ENCODE results near the gene DOCK1.

Gene DOCK1

DNA sequence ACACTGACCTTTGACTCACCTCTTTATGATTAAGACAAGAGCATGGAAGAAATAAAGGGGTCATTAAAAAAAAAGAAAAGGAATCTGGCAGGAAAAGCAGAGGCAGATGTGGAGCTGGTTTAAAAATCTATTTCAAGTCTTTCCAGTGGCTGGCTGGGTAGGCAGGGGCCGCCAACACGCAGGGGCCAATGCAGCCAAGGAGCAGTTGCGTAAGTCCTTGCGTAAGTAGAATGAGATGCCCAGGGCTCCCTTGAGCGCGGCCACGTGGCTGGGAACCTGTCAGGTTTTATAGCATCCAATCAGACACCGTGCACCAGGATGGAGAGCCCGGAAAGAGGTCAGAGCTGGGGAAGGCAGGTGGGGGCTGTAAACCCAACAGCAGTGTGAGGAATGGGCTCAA lies 414.9 kb downstream of the DOCK1 start:
- DNase-seq (ENCODE audit: insufficient read length, low spot score): no peak
- FAIRE-seq: no peak

DNA sequence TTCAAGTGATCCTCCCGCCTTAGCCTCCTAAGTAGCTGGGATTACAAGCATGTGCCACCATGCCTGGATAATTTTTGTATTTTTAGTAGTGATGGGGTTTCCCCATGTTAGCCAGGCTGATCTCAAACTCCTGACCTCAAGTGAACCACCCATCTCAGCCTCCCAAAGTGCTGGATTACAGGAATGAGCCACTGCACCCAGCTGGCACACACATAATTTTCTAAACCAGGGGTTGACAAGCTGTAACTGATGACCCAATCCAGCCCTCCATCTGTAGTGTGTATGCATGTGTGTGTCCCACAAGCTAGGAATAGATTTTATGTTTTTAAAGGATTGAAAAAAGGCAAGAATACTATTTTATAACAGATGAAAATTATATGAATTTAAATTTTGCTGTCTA lies 417.1 kb downstream of the DOCK1 start:
- no peak for FAIRE-seq
- DNase-seq (ENCODE audit: insufficient read length, low spot score): no peak

GRCh38 chr10:127325506-127325905 lies 420.3 kb downstream of the DOCK1 start:
- no peak for DNase-seq (ENCODE audit: insufficient read length, low spot score)
- FAIRE-seq: no peak

- no peak for FAIRE-seq
- no peak for DNase-seq (ENCODE audit: insufficient read length, low spot score)
Observed at GRCh38 chr10:127326883-127327282, 421.7 kb downstream of the DOCK1 start.

GRCh38 chr10:127331696-127332095 lies 426.5 kb downstream of the DOCK1 start:
- DNase-seq (ENCODE audit: insufficient read length, low spot score): no peak
- FAIRE-seq: no peak

DNA sequence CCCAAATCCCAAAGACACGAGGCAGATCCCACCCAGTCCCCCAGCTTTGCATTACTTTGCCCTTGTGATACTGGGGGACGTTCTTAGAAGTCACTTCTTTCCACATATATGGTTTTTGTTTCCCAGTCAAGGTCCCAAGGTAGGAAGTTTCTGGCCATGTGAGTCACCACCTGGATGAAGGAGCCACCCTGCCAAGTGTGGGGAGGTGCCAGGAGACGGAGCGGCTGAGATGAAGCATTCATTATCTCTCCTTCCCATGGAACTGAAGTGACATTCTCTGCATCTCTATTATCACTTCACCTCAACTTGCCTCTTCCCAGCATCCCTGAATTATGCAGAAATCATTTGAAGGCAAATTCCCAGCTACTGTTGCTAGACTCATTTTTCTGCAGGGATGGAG lies 427.4 kb downstream of the DOCK1 start:
- no peak for DNase-seq (ENCODE audit: insufficient read length, low spot score)
- FAIRE-seq: no peak

DNA sequence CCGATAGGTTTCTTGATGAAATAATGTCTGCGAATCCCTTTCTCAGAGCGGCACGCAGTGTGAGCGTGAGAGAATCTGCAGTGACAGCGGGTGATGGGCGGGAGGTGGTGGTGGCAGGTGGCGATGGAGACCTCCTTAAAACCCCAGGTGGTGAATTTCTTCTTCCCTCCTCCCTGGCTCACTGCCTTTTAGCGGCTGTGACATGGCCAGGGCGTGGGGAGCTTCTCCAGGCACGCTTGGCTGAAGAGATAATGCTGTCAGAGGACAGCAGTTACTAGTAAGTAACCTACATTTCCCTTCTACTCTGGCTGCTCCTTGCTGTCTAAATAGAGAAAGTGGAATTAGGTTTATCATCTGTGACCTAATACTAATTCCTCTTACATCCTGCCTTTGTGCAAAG lies 432.6 kb downstream of the DOCK1 start:
- DNase-seq (ENCODE audit: insufficient read length, low spot score) (no peak), FAIRE-seq (no peak)

GRCh38 chr10:127338399-127339110 lies 433.3 kb downstream of the DOCK1 start:
- no peak for FAIRE-seq
- no peak for DNase-seq (ENCODE audit: insufficient read length, low spot score)

- DNase-seq (ENCODE audit: insufficient read length, low spot score) (no peak), FAIRE-seq (no peak)
Observed at GRCh38 chr10:127343821-127344220, 438.6 kb downstream of the DOCK1 start.

- FAIRE-seq: no peak
Observed at GRCh38 chr10:127344346-127344745, 439.1 kb downstream of the DOCK1 start.

DNA sequence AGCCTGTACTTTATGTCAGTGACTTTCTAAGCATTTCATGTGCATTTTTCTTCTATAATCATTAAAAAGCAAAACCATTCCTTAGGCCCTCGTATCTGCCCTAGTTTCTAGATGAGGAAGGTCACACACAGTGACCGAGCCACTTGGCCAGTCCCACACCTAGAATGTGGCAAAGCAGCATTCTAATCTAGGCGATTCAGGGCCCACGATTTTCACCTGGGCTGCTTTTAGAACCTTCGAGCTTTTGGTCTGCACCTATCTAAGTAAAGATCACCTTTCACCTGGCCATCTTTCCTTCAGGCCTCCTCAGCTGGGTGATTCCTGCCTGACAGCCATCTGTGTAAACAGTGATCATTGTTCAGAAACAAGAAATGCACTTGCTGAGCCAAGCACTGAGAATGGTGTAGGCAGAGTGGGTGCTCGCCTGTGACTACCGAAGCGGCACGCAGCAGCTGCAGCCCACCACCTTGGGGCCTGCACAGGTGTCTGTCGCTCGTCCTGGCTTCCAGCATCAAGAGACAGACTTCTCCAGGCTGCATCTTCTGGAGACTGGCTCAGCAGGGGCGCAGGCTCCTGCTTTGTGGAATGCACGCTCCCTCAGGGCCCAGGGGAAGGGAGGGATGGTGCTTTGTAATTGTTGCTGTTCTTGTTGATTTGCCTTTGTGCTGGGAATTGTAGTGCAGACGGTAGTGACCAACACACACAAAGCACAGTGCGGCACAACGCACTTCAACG lies 440.2 kb downstream of the DOCK1 start:
- no peak for FAIRE-seq
- DNase-seq (ENCODE audit: insufficient read length, low spot score): no peak

More at GRCh38 chr10:127344346-127344745, 439.1 kb downstream of the DOCK1 start:
- no peak for DNase-seq (ENCODE audit: insufficient read length, low spot score)

DNA sequence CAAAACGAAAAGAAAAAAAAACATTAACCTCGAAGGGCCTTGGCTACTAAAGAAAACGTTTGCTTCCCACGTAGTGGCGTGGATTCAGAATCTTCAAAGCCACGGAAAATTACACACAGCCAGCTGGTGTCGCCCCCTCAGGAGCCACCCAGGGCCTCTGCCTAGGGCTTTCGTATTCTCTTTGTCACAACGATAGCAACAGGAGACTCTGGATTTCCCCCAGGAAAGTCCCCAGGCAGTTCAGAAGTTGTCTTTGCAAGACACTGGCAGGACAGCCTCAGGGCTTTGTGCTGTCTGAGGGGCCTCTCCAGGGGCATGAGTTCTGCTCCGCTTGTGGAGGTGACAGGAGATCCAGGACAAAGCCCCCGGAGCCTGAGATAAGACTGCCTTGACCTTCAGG lies 441.4 kb downstream of the DOCK1 start:
- FAIRE-seq (no peak), DNase-seq (ENCODE audit: insufficient read length, low spot score) (no peak)

GRCh38 chr10:127347202-127347959 lies 442.2 kb downstream of the DOCK1 start:
- no peak for FAIRE-seq
- DNase-seq (ENCODE audit: insufficient read length, low spot score): no peak

DNA sequence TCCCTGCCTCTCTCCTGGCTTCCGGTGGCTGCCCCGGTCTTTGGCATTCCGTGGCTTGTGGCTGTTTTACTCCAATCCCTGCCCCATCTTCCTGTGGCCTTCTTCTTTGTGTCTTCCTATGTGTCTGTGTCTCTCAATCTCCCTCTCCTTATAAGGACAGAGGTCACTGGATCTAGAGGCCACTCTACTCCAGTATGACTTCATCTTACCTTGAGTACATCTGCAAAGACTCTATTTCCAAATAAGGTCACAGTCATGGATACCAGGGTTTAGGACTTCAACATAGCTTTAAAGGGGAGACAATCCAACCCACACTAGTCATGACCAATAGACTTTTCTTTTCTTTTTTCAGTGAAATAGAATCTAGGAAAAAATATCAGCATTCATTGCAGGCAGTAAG lies 444.5 kb downstream of the DOCK1 start:
- DNase-seq (ENCODE audit: insufficient read length, low spot score) (no peak), FAIRE-seq (no peak)

DNA sequence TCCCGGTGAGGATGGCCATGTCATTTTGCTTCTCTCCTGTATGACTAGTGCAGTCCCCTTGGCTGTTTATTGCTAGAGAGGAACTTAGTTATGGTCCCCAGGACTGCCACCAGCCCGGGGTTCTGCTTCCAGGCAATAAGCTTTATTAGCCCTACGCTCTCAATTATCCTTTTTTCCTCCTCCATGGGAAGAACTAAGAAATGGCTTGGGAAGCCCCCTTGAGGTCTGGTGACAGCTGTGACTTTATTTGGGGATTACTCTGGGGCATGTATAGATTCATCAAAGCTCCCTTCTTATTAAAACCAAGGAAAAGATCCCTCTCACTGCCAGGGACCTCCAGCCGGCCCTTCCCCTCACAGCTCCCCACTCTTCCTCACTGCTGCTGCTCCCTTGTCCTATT lies 446.3 kb downstream of the DOCK1 start:
- DNase-seq (ENCODE audit: insufficient read length, low spot score): no peak
- FAIRE-seq: no peak

DNA sequence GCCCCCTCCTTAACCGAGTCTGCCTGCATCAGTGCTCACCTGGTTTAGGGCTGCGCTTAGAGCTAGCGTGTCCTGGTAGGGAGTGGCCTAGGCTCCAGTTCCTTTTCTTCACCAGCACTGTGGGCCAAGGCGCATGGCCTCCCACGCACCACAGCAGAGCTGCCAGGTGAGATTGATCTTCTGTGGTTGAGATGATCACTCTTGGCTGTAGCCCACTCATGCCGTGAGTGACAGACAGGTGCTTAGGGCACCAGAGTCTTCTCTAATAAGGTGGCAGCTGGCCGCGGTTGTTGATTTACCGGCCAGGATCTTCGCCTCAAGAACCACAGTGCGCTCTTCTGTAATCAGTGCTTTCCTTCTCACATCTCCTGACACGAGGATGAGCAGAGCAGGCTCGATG lies 448.3 kb downstream of the DOCK1 start:
- FAIRE-seq (no peak), DNase-seq (ENCODE audit: insufficient read length, low spot score) (no peak)

DNA sequence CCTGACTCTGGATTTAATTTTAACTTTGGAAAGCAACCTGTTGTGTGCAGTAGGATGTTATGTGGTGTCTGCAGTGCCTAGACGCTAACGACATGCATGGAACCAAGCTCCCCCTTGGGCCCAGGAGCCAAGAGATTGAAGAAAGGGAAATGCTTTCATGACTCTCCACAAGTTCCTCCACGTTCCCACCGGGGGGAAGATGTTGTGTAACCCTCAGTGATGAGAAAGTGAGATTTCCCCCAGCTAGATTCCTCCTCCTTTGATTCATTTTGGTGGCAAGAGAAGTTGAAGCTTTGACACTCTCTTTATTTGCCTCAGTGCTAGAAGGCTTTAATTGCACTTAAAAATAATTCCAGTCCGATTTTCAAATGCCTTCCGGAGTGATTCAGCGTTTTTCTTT lies 449.0 kb downstream of the DOCK1 start:
- DNase-seq (ENCODE audit: insufficient read length, low spot score) (no peak), FAIRE-seq (no peak)

- no peak for DNase-seq (ENCODE audit: insufficient read length, low spot score)
- no peak for FAIRE-seq
Observed at GRCh38 chr10:127354992-127355391, 449.8 kb downstream of the DOCK1 start.

GRCh38 chr10:127356360-127356759 lies 451.1 kb downstream of the DOCK1 start:
- DNase-seq (ENCODE audit: insufficient read length, low spot score) (no peak), FAIRE-seq (no peak)

DNA sequence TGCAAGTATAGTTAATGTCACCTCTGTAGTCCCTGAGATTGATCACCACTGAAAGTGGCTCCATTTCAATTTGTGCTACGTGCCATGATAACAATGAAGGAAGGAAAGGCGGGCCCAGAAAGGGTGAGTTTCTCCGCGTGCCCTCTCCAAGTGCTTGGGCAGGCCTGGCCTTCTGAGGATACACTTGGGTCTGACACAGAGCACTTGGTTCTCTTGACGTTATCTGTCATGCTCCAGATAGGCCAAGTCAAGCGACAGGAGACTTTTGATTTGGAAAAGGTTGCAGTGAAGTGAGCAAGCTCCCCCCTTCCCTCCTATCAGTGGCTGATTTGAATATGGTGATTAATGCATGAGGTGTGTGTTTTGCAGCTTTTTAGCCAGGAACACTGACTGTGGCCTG lies 452.0 kb downstream of the DOCK1 start:
- DNase-seq (ENCODE audit: insufficient read length, low spot score) (no peak), FAIRE-seq (no peak)

GRCh38 chr10:127358337-127358736 lies 453.1 kb downstream of the DOCK1 start:
- no peak for FAIRE-seq

DNA sequence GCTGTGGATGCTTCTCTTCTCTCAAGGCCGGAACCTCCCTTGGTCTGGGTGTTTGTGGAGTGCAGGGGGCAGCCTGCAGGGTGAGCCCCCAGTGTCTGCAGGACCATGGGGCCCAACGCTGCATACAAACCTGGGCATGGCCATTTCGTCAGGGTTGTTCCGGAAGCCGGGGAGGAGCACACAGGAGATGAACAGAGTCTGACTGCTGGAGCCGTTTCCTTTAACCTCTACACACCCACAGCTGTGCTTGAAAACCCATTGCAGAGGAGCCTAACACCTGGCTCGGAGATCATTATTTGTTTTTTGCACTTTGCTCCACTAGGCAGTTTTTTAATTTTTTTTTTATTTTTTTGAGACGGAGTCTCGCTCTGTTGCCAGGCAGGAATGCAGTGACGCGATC lies 458.8 kb downstream of the DOCK1 start:
- DNase-seq (ENCODE audit: insufficient read length, low spot score): no peak
- FAIRE-seq: no peak

More at GRCh38 chr10:127358337-127358736, 453.1 kb downstream of the DOCK1 start:
- DNase-seq (ENCODE audit: insufficient read length, low spot score): no peak

Measured in HTR-8/SVneo (cell line).